ENCODE measurements around the gene PHLDA1.

The PHLDA1 gene

GRCh38 chr12:76030341-76031080 is 1.1 kb downstream of the PHLDA1 start:
- H3K27me3 Mint-ChIP-seq, result peaks cover 12 to 16% of the 10 kb centered on the region in 2 donors
- H3K4me1 Mint-ChIP-seq, result peaks cover 20 to 28% of the 10 kb centered on the region in 2 donors
- H3K4me3 Mint-ChIP-seq, result peak overlapping the region; percentile 95 to 98
- ATAC-seq (replicated peaks), result peak; percentile 8 to 16
- peak; percentile 13 for DNase-seq
- no peaks in the 10 kb centered on the region for H3K9me3 Mint-ChIP-seq
- H3K36me3 Mint-ChIP-seq, result peaks cover 0 to 4% of the 10 kb centered on the region in 2 donors
- peak overlapping the region; percentile 94 for H3K27ac Mint-ChIP-seq

DNA sequence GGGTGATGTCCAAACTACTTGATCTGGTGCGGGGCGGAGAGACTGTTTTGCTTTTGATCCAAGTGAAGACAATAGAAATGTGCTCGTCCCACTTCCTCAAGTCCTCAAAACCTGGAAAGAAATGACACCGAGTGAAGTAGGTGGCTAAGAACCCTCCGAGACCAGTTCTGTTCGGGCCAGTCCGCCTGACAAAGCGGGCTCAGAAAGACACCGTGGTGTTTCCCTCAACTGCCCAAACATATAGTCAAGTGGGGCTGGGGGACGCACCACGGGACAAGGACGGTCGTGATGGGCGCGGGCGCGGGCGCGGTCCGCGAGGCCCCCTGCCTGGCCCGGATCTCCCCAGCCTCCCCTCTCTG is 1.6 kb downstream of the PHLDA1 start:
- no peak for DNase-seq
- Mint-ChIP-seq H3K27me3 (peaks cover 13 to 16% of the 10 kb centered on the region in 2 donors), H3K27ac (peak overlapping the region; percentile 94), H3K9me3 (no peaks in the 10 kb centered on the region), H3K4me1 (peaks cover 19 to 28% of the 10 kb centered on the region in 2 donors), H3K4me3 (peak overlapping the region; percentile 95 to 98), H3K36me3 (peaks cover 0 to 4% of the 10 kb centered on the region in 2 donors)
- no peak for ATAC-seq (replicated peaks)

DNA sequence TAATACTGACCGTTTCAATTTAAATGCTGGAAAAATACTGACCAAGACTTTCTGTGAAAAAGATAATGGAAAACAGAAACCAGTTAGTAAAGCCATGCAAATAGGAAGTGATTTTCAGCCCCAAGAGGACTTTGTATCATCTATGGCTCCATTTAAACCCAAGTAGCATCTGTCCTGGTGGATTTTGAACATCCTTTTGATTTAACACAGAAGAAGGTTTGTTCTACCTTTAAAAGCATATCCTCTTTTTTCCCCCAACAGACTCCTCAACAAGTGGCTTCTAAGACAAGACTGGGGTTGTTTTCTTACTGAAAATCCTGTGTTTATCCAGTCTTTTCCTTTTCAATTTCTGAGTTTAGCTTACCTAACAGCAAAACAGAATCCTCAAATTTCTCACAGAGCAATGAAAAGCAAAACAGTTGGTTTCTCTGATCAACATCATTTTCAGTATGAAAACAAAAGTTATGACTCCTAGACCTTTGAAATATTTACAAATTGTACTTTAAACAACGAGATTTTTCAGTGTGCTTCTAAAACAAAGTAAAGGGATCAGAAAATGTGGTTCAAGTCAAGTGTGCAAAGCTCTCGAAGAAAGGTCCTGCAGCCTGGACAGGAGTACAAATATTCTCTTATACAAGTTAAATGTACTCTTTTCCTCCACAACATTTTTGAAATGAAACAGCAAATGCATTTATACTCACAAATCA is 2.9 kb downstream of the PHLDA1 start:
- no peak overlapping the region for H3K27ac Mint-ChIP-seq
- peaks cover 0 to 4% of the 10 kb centered on the region in 2 donors for H3K36me3 Mint-ChIP-seq
- H3K4me3 Mint-ChIP-seq, result no peak overlapping the region
- DNase-seq, result no peak
- H3K27me3 Mint-ChIP-seq, result peaks cover 13 to 16% of the 10 kb centered on the region in 2 donors
- H3K9me3 Mint-ChIP-seq, result no peaks in the 10 kb centered on the region
- no peak for ATAC-seq (replicated peaks)
- H3K4me1 Mint-ChIP-seq, result peaks cover 19 to 28% of the 10 kb centered on the region in 2 donors

- DNase-seq (no peak), ATAC-seq (replicated peaks) (no peak)
- Mint-ChIP-seq H3K27me3 (peaks cover 13 to 22% of the 10 kb centered on the region in 2 donors), H3K27ac (no peak overlapping the region), H3K9me3 (no peaks in the 10 kb centered on the region), H3K36me3 (peaks cover 0 to 4% of the 10 kb centered on the region in 2 donors), H3K4me1 (peaks cover 11 to 15% of the 10 kb centered on the region in 2 donors), H3K4me3 (no peak overlapping the region)
Measured at GRCh38 chr12:76026643-76027063, 4.9 kb downstream of the PHLDA1 start.

- peaks cover 13 to 17% of the 10 kb centered on the region in 2 donors for H3K4me1 Mint-ChIP-seq
- DNase-seq, result no peak
- H3K4me3 Mint-ChIP-seq, result no peak overlapping the region
- H3K27me3 Mint-ChIP-seq, result peaks cover 13 to 22% of the 10 kb centered on the region in 2 donors
- H3K9me3 Mint-ChIP-seq, result no peaks in the 10 kb centered on the region
- no peak for ATAC-seq (replicated peaks)
- no peak overlapping the region for H3K27ac Mint-ChIP-seq
- H3K36me3 Mint-ChIP-seq, result peaks cover 0 to 4% of the 10 kb centered on the region in 2 donors
Measured at GRCh38 chr12:76025601-76026575, 5.7 kb downstream of the PHLDA1 start.

DNA sequence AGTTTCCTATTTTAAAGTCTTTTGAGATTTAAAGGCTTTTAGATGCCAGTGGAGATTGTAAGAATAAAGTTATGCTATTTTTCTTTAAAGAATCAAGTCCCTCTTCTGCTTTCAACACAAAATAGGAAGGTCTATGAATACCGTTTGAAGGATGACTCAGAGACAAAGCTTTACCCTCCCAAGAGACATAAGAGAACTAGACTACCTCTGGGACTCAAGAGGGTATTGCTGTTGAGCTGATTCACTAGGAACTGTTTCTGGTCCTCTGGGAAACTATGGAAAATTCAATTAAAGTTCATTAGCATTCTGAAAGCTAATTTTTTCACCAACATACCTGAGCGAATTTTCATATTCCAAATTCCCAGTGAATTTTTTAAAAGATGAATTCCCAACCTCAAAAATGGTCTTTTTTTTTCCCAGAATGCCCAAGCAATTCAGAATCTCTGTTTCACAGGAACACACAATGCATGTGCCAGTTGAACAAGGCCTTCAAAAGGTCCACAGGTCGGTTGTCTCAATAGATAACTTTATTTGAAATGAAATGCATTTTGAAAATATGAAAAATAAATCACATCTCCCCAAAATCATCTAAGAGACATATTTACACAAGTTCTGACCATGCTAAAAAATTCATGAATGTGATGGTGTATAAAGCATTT is 6.5 kb downstream of the PHLDA1 start:
- H3K9me3 Mint-ChIP-seq, result no peaks in the 10 kb centered on the region
- H3K4me3 Mint-ChIP-seq, result no peak overlapping the region
- ATAC-seq (replicated peaks) (peak; percentile 49 to 56), DNase-seq (no peak)
- peaks cover 9 to 15% of the 10 kb centered on the region in 2 donors for H3K27me3 Mint-ChIP-seq
- H3K4me1 Mint-ChIP-seq, result peaks cover 13 to 17% of the 10 kb centered on the region in 2 donors
- no peaks in the 10 kb centered on the region for H3K36me3 Mint-ChIP-seq
- H3K27ac Mint-ChIP-seq, result no peak overlapping the region

- DNase-seq (no peak), ATAC-seq (replicated peaks) (no peak)
- Mint-ChIP-seq H3K4me3 (no peak overlapping the region), H3K27ac (no peak overlapping the region), H3K36me3 (no peaks in the 10 kb centered on the region), H3K9me3 (no peaks in the 10 kb centered on the region), H3K4me1 (peaks cover 14 to 16% of the 10 kb centered on the region in 2 donors), H3K27me3 (peaks cover 5 to 11% of the 10 kb centered on the region in 2 donors)
Measured at GRCh38 chr12:76024102-76024781, 7.3 kb downstream of the PHLDA1 start.

- Mint-ChIP-seq H3K36me3 (no peaks in the 10 kb centered on the region), H3K27me3 (peaks cover 11% of the 10 kb centered on the region in 2 donors), H3K27ac (no peak overlapping the region), H3K9me3 (no peaks in the 10 kb centered on the region), H3K4me1 (peaks cover 14 to 16% of the 10 kb centered on the region in 2 donors), H3K4me3 (no peak overlapping the region)
- DNase-seq (no peak), ATAC-seq (replicated peaks) (no peak)
Measured at GRCh38 chr12:76023069-76023690, 8.4 kb downstream of the PHLDA1 start.

DNA sequence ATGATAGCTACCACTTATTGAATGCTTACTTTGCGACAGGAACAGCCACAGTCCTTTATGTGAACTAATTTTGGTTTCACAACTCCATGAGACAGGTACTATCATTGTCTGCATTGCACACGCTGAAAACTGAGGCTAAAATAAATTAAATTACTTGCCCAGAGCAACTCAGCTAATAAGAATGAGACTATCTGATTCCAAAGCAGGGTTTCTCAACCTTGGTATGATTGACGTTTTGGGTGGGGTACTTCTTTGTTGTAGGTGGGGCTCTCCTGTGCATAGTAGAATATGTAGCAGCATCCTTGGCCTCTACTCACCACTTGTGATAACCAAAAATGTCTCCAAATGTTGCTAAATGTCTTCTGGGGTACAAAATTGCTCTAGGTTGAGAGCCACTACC is 9.1 kb downstream of the PHLDA1 start:
- Mint-ChIP-seq H3K9me3 (no peaks in the 10 kb centered on the region), H3K4me1 (peaks cover 15 to 16% of the 10 kb centered on the region in 2 donors), H3K27me3 (peaks cover 10 to 14% of the 10 kb centered on the region in 2 donors), H3K4me3 (no peak overlapping the region), H3K36me3 (no peaks in the 10 kb centered on the region), H3K27ac (no peak overlapping the region)
- DNase-seq (no peak), ATAC-seq (replicated peaks) (no peak)

GRCh38 chr12:76020731-76021672 is 10.6 kb downstream of the PHLDA1 start:
- DNase-seq, result peak; percentile 55
- Mint-ChIP-seq H3K36me3 (no peaks in the 10 kb centered on the region), H3K27ac (peak overlapping the region; percentile 94), H3K27me3 (peaks cover 6 to 18% of the 10 kb centered on the region in 2 donors), H3K4me1 (peaks cover 15 to 16% of the 10 kb centered on the region in 2 donors), H3K4me3 (peak overlapping the region; percentile 21 to 62), H3K9me3 (no peaks in the 10 kb centered on the region)
- ATAC-seq (replicated peaks), result peak; percentile 89 to 91

GRCh38 chr12:76020281-76020680 is 11.3 kb downstream of the PHLDA1 start:
- Mint-ChIP-seq H3K4me1 (peaks cover 15 to 16% of the 10 kb centered on the region in 2 donors), H3K4me3 (peak overlapping the region; percentile 11 to 62), H3K27ac (peak overlapping the region; percentile 94), H3K9me3 (no peaks in the 10 kb centered on the region), H3K36me3 (no peaks in the 10 kb centered on the region), H3K27me3 (peaks cover 10 to 18% of the 10 kb centered on the region in 2 donors)
- DNase-seq (peak; percentile 41), ATAC-seq (replicated peaks) (peak; percentile 80)

DNA sequence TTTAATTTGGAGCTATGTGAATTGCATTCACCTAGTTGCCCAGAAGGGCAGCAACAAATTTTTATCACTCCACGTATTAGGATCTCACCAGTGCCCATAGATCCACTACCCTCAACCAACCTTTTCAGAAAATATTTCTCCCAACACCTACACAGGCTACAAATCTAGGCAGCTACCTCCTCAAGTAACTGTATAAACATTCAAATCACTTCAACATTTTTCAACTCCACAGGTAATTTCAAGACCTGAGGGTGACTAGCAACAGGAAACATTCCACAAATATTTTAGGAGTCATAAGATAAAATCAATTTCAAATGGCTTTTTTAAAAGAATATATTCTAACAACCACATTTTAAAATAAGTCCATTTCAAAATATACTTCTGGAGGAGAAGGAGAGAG is 12.9 kb downstream of the PHLDA1 start:
- H3K4me3 Mint-ChIP-seq, result no peak overlapping the region
- H3K9me3 Mint-ChIP-seq, result no peaks in the 10 kb centered on the region
- ATAC-seq (replicated peaks) (no peak), DNase-seq (no peak)
- no peak overlapping the region for H3K27ac Mint-ChIP-seq
- peaks cover 20 to 23% of the 10 kb centered on the region in 2 donors for H3K27me3 Mint-ChIP-seq
- H3K36me3 Mint-ChIP-seq, result no peaks in the 10 kb centered on the region
- peaks cover 15 to 16% of the 10 kb centered on the region in 2 donors for H3K4me1 Mint-ChIP-seq

All from stimulated activated naive B cell treated with anti-CD40 and anti-IgM and Interleukin-4, amounts not matched to agents 10 μg/mL and 1 μg/mL and 100 μg/mL, for 72 hours (primary cell).